H1 (cell line): ENCODE measurements around the gene KLHL8. TPM values are rescaled to one million over a fixed set of nuclear protein-coding genes. Genes with fewer than 3 reads are reported as not detected.

ENCODE experiments used
- ASH2L ChIP-seq: fragments of 200-600, 300-600 bp; sonication (generic); IDR thresholded peaks from one replicate; pipeline ENCODE4 v1.7.1; 2017; ENCODE audit warnings: low read length
- CBX5 ChIP-seq: fragments of 300-800, 300-1000 bp; sonication (generic); IDR thresholded peaks from 2 replicates; pipeline ENCODE4 v1.7.1; 2016; ENCODE audit warnings: antibody characterized with exemption, low read length, low read depth
- E2F6 ChIP-seq: IDR thresholded peaks from 2 replicates; pipeline ENCODE4 v1.6.1; 2012; ENCODE audit warnings: inconsistent platforms
- EZH2 ChIP-seq: fragments of 200-600 bp; sonication (generic); IDR thresholded peaks from 2 replicates; pipeline ENCODE4 v1.7.1; 2012; ENCODE audit warnings: low read depth, mild to moderate bottlenecking, moderate library complexity, low read length, inconsistent platforms; ENCODE audit not compliant: severe bottlenecking
- KDM1A ChIP-seq: fragments of 200-600, 300-600 bp; sonication (generic); IDR thresholded peaks from 2 replicates; pipeline ENCODE4 v1.7.1; 2016; ENCODE audit warnings: mild to moderate bottlenecking, low read length, borderline replicate concordance
- SP2 ChIP-seq: IDR thresholded peaks from 2 replicates; pipeline ENCODE4 v1.6.1; 2012; ENCODE audit warnings: mild to moderate bottlenecking, low read length, inconsistent platforms
- polyA plus RNA-seq, 7 experiments: library from polyadenylated mRNA; depleted of rRNA in 3 of 7; stranded (reverse) in 5 of 7; unstranded in 2 of 7; fragments of >200 nt in 5 of 7; fragments of 200-250 nt in 2 of 7; gene quantifications; 1 replicate in 5 of 7; 2 replicates in 1 of 7; 4 replicates in 1 of 7; pipeline versions ENCODE4 v1.2.1 to v1.2.3, GENCODE V29; 2011 to 2013; ENCODE audit warnings: missing spikeins in 2 of 7, mixed read lengths in 2 of 7
- total RNA-seq: library from RNA; stranded (reverse); fragmentation: NEBNext Ultra II Directional; extraction: Animal tissue kit (Norgen Biotek cat#: 25700); gene quantifications from 2 replicates; pipeline ENCODE4 v1.2.1, GENCODE V29; 2021

The KLHL8 gene
- total and polyA plus RNA-seq, 2 of the 8 experiments (the other 6 are each of a cell fraction or from before 2014, with no cell fraction given) = 0.94 to 8.1 TPM

- TF ChIP-seq CBX5 = no peak
- TF ChIP-seq EZH2 = no peak
- no peak for TF ChIP-seq KDM1A
- TF ChIP-seq E2F6 = no peak
- TF ChIP-seq ASH2L = no peak
- TF ChIP-seq SP2 = no peak
Measured at GRCh38 chr4:87249332-87250019, 29.1 kb upstream of the KLHL8 start (continued).
